ENCODE data around the gene PGAM5.

DNA sequence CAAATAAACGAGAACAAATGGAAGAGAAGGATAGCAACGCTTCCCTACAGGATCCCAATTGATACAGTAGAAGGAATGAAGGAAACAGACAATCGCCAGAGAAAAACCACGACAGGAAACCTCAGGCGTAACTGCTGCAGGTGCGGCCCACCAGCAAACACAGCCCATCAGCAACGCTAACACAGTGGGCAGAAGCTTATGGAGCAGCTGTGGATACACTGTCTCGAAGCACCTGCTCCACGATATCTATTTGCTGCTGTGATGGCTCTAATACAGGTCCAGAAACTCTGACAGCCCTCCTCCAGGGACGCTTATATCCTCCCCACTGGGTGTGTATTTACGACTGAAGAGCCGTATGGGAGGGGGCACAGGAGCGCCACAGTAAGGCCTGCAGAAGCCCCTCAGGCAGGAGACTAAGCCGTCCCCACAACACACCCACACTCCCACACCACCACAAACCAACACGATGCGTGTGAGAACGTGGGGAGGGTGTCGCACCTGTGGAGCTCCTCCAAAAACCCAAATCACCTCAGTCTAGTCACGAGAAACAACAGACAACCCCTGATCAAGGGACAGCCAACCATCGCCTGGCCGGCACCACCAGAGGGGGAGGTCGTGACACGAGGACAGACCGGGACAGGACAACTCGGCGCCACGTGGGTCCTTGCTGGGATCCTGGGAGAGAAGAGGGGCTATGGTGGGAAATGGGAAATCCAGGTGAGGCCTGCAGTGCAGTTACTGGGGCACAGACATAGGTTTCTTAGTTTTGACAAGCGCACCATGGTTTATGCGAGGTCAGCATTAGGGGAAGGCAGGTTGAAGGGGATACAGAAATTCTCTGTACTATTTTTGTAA lies 47.5 kb upstream of the PGAM5 start:
- TF ChIP-seq, protein P1, sequence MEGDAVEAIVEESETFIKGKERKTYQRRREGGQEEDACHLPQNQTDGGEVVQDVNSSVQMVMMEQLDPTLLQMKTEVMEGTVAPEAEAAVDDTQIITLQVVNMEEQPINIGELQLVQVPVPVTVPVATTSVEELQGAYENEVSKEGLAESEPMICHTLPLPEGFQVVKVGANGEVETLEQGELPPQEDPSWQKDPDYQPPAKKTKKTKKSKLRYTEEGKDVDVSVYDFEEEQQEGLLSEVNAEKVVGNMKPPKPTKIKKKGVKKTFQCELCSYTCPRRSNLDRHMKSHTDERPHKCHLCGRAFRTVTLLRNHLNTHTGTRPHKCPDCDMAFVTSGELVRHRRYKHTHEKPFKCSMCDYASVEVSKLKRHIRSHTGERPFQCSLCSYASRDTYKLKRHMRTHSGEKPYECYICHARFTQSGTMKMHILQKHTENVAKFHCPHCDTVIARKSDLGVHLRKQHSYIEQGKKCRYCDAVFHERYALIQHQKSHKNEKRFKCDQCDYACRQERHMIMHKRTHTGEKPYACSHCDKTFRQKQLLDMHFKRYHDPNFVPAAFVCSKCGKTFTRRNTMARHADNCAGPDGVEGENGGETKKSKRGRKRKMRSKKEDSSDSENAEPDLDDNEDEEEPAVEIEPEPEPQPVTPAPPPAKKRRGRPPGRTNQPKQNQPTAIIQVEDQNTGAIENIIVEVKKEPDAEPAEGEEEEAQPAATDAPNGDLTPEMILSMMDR (conservative IDR thresholded peaks at IDR 0.05; ENCODE audit: low read depth, low read length), result no peak
- TF ChIP-seq EZH2 (IDR thresholded peaks at IDR 0.05; ENCODE audit: low read length, unreplicated experiment) (no peak), EZH2phosphoT487 (IDR thresholded peaks at IDR 0.05; ENCODE audit: borderline replicate concordance, low read length) (no peak)
